Naive thymus-derived CD8-positive, alpha-beta T cell (primary cell): ENCODE data around the gene PKLR. TPM values are rescaled to one million over a fixed set of nuclear protein-coding genes. Genes with fewer than 3 reads are reported as not detected.

Experiments used
- microRNA-seq: library from miRNA; unstranded; fragments of <30 nt; microRNA quantifications from one replicate; pipeline ENCODE4 v1.2.0, GENCODE V29; 2022; ENCODE audit warnings: borderline microRNAs expressed
- polyA plus RNA-seq, 3 donors: library from polyadenylated mRNA; unstranded; fragments of 300-500 nt; fragmentation: Illumina TruSeq; gene quantifications; one replicate each; pipeline ENCODE4 v1.2.3, GENCODE V29; 2021
- total RNA-seq, 8 experiments: library from RNA in 2 of 8; stranded (reverse) in 2 of 8; gene quantifications; one replicate each; pipeline ENCODE4 v1.2.3 and lab custom pipeline; 2021 to 2026

PKLR gene
- total and polyA plus RNA-seq, 5 experiments from 2014 or later: not detected

Small RNAs within 50 kb of the gene (microRNA-seq; reads per million reads assigned to microRNA genes)
- not detected for gene MIR555

Other genes with a start within 250 kb of the PKLR start
- 1 to 10 TPM; 4.6 to 5.3 TPM for gene EFNA4, start 237.7 kb downstream of the PKLR start, total RNA-seq
- gene EFNA4, start 237.7 kb downstream of the PKLR start, polyA plus RNA-seq: 1 to 10 TPM; 1.0 to 2.6 (median 1.1) TPM
- gene EFNA3, start 222.6 kb downstream of the PKLR start, total RNA-seq: 1 to 10 TPM in 1 of 2 experiments, under 1 TPM in 1; 0.88 to 1.2 TPM
- gene EFNA3, start 222.6 kb downstream of the PKLR start, polyA plus RNA-seq: 1 to 10 TPM in 1 of 3 donors, under 1 TPM in 2; 0.53 to 1.3 (median 0.56) TPM
- gene EFNA1, start 173.6 kb downstream of the PKLR start, total RNA-seq: 1 to 10 TPM; 8.5 to 8.6 TPM
- 10 to 100 TPM in 1 of 3 donors, 1 to 10 TPM in 2; 2.9 to 12.0 (median 7.7) TPM for gene EFNA1, start 173.6 kb downstream of the PKLR start, polyA plus RNA-seq
- 10 to 100 TPM; 26.7 to 26.9 TPM for gene SLC50A1, start 165.6 kb downstream of the PKLR start, total RNA-seq
- gene SLC50A1, start 165.6 kb downstream of the PKLR start, polyA plus RNA-seq: 10 to 100 TPM; 50.3 to 72.7 (median 62.3) TPM
- 10 to 100 TPM; 45.2 to 59.8 TPM for gene DPM3, start 160.9 kb downstream of the PKLR start, total RNA-seq
- gene DPM3, start 160.9 kb downstream of the PKLR start, polyA plus RNA-seq: 100 to 1,000 TPM; 103 to 159 (median 159) TPM
- 100 to 1,000 TPM; 148 to 152 TPM for gene KRTCAP2, start 128.1 kb downstream of the PKLR start, total RNA-seq
- 100 to 1,000 TPM; 453 to 495 (median 490) TPM for gene KRTCAP2, start 128.1 kb downstream of the PKLR start, polyA plus RNA-seq
- gene TRIM46, start 127.6 kb downstream of the PKLR start, total RNA-seq: 1 to 10 TPM; 4.0 to 4.1 TPM
- under 1 TPM; 0.40 to 0.92 (median 0.60) TPM for gene TRIM46, start 127.6 kb downstream of the PKLR start, polyA plus RNA-seq
- 10 to 100 TPM; 36.8 to 37.9 TPM for gene THBS3, start 93.5 kb downstream of the PKLR start, total RNA-seq
- gene THBS3, start 93.5 kb downstream of the PKLR start, polyA plus RNA-seq: 1 to 10 TPM; 1.2 to 3.8 (median 3.0) TPM
- 10 to 100 TPM; 26.9 to 27.1 TPM for gene MTX1, start 92.7 kb downstream of the PKLR start, total RNA-seq
- gene MTX1, start 92.7 kb downstream of the PKLR start, polyA plus RNA-seq: 10 to 100 TPM; 45.8 to 50.7 (median 48.5) TPM
- 10 to 100 TPM; 10.7 to 13.5 TPM for gene ENTREP3, start 46.0 kb downstream of the PKLR start, total RNA-seq
- gene ENTREP3, start 46.0 kb downstream of the PKLR start, polyA plus RNA-seq: 1 to 10 TPM; 1.8 to 2.5 (median 2.3) TPM
- 100 to 1,000 TPM in 1 of 2 experiments, 10 to 100 TPM in 1; 93.3 to 105 TPM for gene SCAMP3, start 39.1 kb downstream of the PKLR start, total RNA-seq
- 100 to 1,000 TPM; 124 to 189 (median 138) TPM for gene SCAMP3, start 39.1 kb downstream of the PKLR start, polyA plus RNA-seq
- 100 to 1,000 TPM; 115 to 134 TPM for gene CLK2, start 27.9 kb downstream of the PKLR start, total RNA-seq
- 10 to 100 TPM; 11.3 to 22.6 (median 12.9) TPM for gene CLK2, start 27.9 kb downstream of the PKLR start, polyA plus RNA-seq
- 1 to 10 TPM; 3.9 to 4.1 TPM for gene HCN3, start 24.0 kb downstream of the PKLR start, total RNA-seq
- gene HCN3, start 24.0 kb downstream of the PKLR start, polyA plus RNA-seq: under 1 TPM in 2 of 3 donors, not detected in 1; 0.20 to 0.51 TPM
- 10 to 100 TPM; 78.9 to 87.1 TPM for gene FDPS, start 7.4 kb upstream of the PKLR start, total RNA-seq
- 100 to 1,000 TPM in 2 of 3 donors, 10 to 100 TPM in 1; 97.2 to 120 (median 105) TPM for gene FDPS, start 7.4 kb upstream of the PKLR start, polyA plus RNA-seq
- gene RUSC1, start 19.5 kb upstream of the PKLR start, total RNA-seq: 10 to 100 TPM; 16.1 to 16.3 TPM
- gene RUSC1, start 19.5 kb upstream of the PKLR start, polyA plus RNA-seq: 1 to 10 TPM; 4.4 to 7.9 (median 7.5) TPM